Measurements from ENCODE around the gene CSF1R.
"Not testable (repeated sequence)": the region's sequence is repeated elsewhere in the genome, so short reads cannot be mapped to it uniquely, and the experiment has no call there.

CSF1R gene

DNA sequence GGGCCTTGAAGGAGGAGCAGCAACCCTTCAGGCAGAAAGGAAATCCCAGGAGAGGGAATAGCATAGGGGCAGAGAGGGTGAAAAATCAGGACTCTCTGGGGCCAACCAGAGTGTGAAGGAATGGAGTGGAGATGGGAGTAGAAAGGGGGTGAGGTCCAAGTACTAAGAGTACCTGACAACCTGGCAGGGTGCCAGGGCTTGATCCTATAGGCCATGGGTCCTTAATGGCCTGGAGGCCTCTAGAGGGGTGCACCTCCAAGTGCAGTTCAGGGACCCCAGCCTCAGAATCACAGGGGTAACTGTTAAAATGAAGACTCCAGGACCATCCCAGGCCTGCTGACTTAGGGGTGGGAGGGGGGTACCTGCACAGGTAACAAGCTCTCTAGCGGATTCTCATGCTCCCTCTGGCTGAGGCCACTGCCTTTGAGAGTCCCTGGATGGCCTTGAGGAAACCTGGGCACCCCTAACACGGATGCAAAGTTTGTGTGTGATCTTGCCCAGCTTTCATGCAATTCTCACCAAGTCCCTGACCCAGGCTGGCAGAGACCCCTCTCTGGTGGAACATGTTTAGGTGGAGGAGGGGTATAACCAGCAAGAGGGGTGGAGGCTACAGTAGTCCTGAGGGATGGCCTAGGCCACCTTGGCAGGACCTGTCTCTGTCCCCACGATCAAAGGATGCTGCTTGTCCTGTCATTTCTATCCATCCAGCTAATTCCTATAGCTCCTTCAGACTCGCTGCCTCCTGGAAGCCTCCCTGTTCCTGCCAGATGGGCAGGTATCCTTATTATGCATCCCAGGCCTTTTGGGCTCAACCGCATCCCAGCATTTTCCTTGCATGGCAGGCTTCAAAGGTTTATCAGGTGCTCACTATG lies 17.6 kb upstream of the CSF1R start:
- DNase-seq, result no peak

DNA sequence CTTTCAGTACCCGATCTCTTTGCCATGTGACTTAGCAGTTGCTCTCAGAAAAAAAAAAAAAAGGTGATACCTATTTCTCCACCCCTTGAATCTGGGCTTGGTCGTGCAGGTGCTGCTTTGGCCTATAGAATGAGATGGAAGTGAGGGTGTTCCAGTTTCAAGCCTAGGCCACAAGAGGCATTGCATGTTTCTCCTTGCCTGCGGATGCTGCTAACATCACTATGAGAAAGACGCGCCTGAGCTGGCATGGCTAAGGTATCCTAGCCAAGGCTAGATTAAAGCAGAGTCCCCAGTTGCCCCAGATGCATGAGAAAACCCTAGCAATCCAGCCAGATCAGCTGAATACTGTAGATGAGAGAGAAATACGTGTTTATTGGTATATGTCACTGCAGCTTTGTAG lies 14.7 kb upstream of the CSF1R start:
- DNase-seq, result no peak

- DNase-seq, result no peak
These were observed 10.8 kb upstream of the CSF1R start for GRCh38 chr5:150097152-150097551.

DNA sequence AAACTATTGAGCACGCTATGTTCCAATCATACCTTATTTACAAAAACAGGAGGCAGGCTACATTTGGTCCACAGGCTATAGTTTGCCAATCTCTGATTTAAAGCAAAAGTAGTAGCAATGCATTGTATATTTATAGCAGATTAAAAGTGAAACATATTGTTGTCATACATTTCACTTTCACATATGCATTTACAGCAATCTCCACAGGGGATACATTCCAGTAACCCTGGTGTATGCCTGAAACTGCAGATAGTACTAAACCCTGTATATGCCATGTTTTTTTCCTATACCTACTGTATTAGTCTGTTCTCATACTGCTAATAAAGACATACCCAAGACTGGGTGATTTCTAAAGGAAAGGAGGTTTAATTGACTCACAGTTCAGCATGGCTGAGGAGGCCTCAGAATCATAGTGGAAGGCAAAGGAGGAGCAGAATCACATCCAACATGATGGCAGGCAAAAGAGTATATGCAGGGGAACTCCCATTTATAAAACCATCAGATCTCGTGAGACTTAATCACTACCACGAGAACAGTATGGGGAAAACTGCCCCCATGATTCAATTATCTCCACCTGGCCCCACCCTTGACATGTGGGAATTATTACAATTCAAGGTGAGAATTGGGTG lies 5.9 kb upstream of the CSF1R start:
- no peak for DNase-seq

- no peak for DNase-seq
These were observed 1.0 kb downstream of the CSF1R start for GRCh38 chr5:150085191-150085912.

DNA sequence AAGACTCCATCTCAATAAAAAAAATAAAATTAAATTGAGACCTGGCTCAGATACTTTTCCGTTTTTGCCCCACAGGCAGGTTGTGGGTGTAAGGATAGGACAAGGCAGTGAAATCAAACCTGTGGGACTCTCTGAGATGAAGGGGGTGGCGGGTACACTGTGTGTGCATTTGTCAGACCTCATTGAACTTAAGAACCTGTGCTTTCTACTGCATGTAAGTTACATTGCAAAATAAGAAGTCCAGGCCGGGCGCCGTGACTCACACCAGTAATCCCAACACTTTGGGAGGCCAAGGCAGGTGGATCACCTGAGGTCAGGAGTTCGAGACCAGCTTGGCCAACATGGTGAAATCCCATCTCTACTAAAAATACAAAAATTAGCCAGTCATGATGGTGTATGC lies 1.6 kb downstream of the CSF1R start:
- DNase-seq, result not testable (repeated sequence)

DNA sequence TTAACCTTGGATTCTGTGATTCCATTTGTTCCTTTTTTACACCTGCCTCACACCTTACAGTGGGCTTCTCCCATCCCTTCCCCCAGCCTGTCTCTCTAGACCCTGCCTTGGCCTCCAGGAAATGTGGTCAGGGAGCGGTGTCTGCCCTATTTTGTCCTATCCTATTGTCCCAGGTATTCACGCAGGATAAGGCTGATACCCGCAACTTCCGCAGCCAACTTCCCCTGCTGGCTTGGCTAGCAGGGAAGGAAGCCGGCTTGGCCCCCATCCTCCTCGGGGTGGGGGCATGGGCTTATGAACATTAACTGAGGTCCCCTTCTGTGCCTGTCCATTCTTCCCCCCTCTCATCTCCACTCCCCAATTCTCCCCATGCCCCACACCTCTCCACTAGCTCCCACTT lies 3.5 kb downstream of the CSF1R start:
- no peak for DNase-seq

DNA sequence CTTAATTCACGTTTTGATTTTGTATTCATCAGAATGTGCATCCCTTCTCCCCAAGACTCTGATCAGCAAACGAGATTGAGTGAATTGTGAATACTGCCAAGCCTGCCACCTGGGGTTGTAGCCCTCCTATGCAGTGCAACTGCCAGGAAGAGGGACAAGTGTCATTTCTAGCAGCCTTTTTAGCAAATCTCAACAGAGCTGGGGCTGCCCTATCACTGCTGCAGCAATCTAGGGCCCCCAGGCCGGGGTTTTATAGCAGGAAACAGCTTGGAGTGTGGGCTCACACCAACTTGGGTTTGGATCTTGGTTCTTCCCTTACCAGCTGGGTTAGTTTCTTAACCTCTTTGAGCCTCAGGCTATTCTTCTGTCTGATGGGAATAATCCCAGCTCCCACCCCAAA lies 4.0 kb downstream of the CSF1R start:
- DNase-seq, result no peak

DNA sequence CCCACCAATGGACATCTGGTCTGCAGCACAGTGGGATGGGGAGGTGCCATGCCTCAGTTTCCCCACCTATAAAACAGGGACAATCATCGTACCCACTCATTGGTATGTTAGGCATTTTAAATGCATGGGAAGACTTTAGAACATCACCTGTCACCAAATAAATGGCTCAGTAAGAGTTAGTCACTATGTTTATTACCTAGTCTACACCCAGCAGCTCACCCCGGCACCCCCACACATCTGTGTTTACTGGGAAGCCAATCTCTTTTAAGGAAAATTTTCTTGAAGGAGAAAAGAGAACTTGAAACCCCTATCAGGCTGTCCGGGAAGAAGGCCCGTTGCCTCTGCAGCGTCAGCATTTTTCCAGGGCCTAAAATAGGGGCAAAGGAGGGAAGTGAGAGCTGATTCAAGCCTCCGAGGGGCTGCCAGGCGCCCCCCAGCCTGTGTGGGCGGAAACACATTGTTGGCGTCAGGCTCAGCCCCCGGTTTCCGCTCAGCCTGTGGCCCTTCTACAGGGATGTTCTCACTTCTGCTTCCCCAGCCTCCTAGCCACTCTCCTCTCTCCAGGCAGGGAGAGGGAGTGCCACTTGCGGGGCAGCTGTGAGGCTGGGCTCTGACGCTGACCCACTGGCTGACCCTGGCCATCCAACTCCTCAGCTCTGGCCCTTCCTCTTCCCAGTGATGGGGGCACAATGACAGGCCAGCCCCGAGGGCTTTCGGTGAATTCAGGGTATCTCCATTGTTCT lies 4.6 kb downstream of the CSF1R start:
- no peak for DNase-seq

DNA sequence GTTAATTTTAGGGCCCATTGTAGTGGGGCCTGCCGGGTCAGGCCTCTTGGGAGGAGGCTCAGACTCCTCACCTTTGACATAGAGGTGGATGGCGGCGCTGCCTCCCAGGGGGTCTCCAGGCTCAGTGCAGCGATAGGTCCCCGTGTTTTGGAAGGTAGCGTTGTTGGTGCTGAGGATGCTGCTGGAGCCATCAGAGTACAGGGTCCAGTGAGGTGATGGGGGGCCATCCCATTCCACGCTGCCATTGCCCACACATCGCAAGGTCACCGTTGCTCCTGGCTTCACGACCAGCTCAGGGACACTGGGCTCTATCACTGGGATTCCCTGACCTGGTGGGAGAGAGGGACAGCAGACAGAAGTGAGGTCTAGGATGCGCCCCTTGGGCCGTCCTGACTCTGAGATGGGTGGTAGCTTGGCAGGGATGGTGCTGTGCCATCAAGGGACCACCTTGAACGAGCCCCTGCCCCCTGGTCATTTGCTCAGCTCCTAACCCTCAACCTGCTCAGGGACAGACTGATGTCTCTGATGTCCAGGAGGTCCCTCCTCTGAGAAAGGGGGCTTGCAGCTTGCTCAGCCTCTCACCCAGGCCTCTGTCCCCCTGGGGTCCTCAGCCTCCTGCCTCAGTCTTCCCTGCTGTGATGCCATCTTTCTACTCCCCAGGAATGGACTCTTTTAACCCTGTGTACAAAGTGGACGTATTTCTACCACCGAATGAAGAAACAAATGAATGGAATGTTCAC lies 5.5 kb downstream of the CSF1R start:
- DNase-seq, result no peak

GRCh38 chr5:150079909-150080461 lies 6.4 kb downstream of the CSF1R start:
- DNase-seq, result no peak

GRCh38 chr5:150078802-150079689 lies 7.3 kb downstream of the CSF1R start:
- DNase-seq, result no peak

- DNase-seq, result no peak
These were observed 8.2 kb downstream of the CSF1R start for GRCh38 chr5:150077996-150078801.

- no peak for DNase-seq
These were observed 9.3 kb downstream of the CSF1R start for GRCh38 chr5:150077060-150077459.

- no peak for DNase-seq
These were observed 10.5 kb downstream of the CSF1R start for GRCh38 chr5:150075806-150076205.

DNA sequence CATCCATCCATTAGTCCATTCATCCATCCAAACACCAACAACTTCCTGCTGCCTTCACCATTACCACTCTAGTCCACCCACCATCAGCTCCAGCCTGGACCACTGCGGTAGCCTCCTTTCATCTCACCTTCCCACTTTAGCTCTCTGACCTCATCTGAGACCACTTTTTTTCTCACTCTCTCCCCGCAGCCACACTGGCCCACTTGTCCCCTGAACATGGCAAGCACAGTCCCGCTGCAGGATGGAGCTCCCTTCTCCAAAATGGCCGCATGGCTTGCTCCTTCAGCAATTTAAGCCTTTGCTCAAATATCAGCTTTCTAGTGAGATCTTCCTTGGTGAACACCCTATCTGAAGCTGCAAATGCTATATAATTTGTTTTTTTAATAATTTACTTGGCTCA lies 11.1 kb downstream of the CSF1R start:
- DNase-seq, result no peak

DNA sequence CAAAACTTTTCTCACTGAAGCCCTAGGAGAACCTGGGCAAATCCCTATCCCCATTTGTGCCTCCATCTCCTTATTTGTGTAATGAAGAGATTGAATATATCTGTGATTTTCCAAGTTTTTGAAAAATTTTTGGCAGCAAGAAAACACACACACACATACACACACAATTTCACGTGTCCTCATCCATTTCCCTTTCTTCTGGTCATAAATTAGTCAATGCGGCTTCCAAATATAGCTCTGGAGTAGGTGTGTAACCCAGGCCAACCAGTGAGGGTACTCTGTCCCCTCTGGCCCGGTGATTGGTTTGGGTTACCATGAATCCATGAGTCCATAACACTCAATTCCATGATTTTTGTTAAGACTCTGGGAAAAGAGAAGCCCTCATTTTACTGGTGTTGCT lies 12.7 kb downstream of the CSF1R start:
- no peak for DNase-seq

DNA sequence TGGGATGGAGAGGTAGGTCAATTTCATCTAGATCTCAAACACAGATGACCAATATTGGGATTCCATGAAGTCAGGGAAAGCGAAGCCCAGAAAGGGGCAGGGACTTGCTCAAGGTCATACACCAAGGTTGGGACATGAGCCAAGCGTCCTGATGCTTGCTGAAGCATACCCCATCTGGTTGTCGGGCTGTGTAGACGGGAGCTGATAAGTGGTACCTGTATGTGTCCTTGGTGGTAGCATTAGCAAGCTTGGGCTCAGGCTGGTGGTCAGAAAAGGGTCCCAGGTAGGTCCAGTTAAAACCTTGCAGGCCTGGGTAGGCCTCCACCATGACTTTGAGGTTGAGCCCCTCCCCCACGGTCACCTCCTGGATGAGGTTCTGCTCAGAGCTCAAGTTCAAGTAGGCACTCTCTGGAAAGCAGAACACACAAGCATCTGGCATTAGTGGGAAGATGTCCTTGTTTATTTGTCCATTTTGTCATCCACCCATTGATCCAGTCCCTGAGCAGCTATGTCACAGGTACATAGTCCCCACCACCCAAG lies 13.2 kb downstream of the CSF1R start:
- no peak for DNase-seq

GRCh38 chr5:150070821-150071220 lies 15.5 kb downstream of the CSF1R start:
- DNase-seq, result no peak
